H9 (cell line): ENCODE results near the gene MRAP. TPM values are rescaled to one million over a fixed set of nuclear protein-coding genes. Genes with fewer than 3 reads are reported as not detected.

Experiments
- DNase-seq: peaks from one replicate; pipeline ENCODE4 v3.0.0-alpha.2; 2017
- H2AFZ ChIP-seq: one replicate; pipeline ENCODE4 v1.6.1; 2013; ENCODE audit warnings: mild to moderate bottlenecking, low read length, control low read depth, moderate library complexity
- H2AK5ac ChIP-seq: 2 replicates; pipeline ENCODE4 v1.6.1; 2013; ENCODE audit warnings: low read length, control low read depth, mixed read lengths; ENCODE audit not compliant: insufficient read length
- H2BK120ac ChIP-seq: one replicate; pipeline ENCODE4 v1.6.1; 2013; ENCODE audit warnings: low read depth, mild to moderate bottlenecking, low read length, control low read depth, inconsistent platforms; ENCODE audit not compliant: poor library complexity, severe bottlenecking
- H2BK12ac ChIP-seq: 2 replicates; pipeline ENCODE4 v1.6.1; 2013; ENCODE audit warnings: low read length, control low read depth, mixed read lengths, low read depth; ENCODE audit not compliant: insufficient read length
- H2BK15ac ChIP-seq: 2 replicates; pipeline ENCODE4 v1.6.1; 2013; ENCODE audit warnings: low read depth, low read length, control low read depth
- H2BK20ac ChIP-seq: one replicate; pipeline ENCODE4 v1.6.1; 2013; ENCODE audit warnings: low read depth, mild to moderate bottlenecking, low read length, control low read depth, inconsistent platforms; ENCODE audit not compliant: poor library complexity, severe bottlenecking
- H2BK5ac ChIP-seq: 2 replicates; pipeline ENCODE4 v1.6.1; 2013; ENCODE audit warnings: low read length, control low read depth, mixed read lengths; ENCODE audit not compliant: insufficient read length
- H3K14ac ChIP-seq: 2 replicates; pipeline ENCODE4 v1.6.1; 2013; ENCODE audit warnings: low read length, control low read depth; ENCODE audit not compliant: insufficient read depth
- H3K18ac ChIP-seq: 2 replicates; pipeline ENCODE4 v1.6.1; 2013; ENCODE audit warnings: low read depth, mild to moderate bottlenecking, mixed read lengths, low read length, control low read depth; ENCODE audit not compliant: insufficient read length
- H3K23ac ChIP-seq: 2 replicates; pipeline ENCODE4 v1.6.1; 2013; ENCODE audit warnings: low read length, control low read depth, mixed read lengths, low read depth; ENCODE audit not compliant: insufficient read length
- H3K23me2 ChIP-seq: 2 replicates; pipeline ENCODE4 v1.6.1; 2013; ENCODE audit warnings: low read depth, mild to moderate bottlenecking, mixed read lengths, low read length, control low read depth; ENCODE audit not compliant: insufficient read length, poor library complexity, severe bottlenecking
- H3K27ac ChIP-seq: 2 replicates; pipeline ENCODE4 v1.5.1; 2013; ENCODE audit warnings: low read length, control low read depth, mixed read lengths, low read depth; ENCODE audit not compliant: insufficient read length
- H3K27me3 ChIP-seq: 2 replicates; pipeline ENCODE4 v1.6.1; 2013; ENCODE audit warnings: low read length, control low read depth, inconsistent platforms; ENCODE audit not compliant: insufficient read depth
- H3K4ac ChIP-seq: 2 replicates; pipeline ENCODE4 v1.6.1; 2013; ENCODE audit warnings: low read depth, mild to moderate bottlenecking, control low read depth, inconsistent platforms, low read length, moderate library complexity
- H3K4me1 ChIP-seq: 2 replicates; pipeline ENCODE4 v1.6.1; 2013; ENCODE audit warnings: low read length, control low read depth, inconsistent platforms; ENCODE audit not compliant: insufficient read depth
- H3K4me2 ChIP-seq: 2 replicates; pipeline ENCODE4 v1.6.1; 2013; ENCODE audit warnings: low read length, control low read depth, mixed read lengths; ENCODE audit not compliant: insufficient read length, insufficient read depth
- H3K56ac ChIP-seq: 2 replicates; pipeline ENCODE4 v1.6.1; 2013; ENCODE audit warnings: low read depth, mild to moderate bottlenecking, mixed read lengths, low read length, control low read depth; ENCODE audit not compliant: insufficient read length
- H3K79me1 ChIP-seq: 2 replicates; pipeline ENCODE4 v1.6.1; 2013; ENCODE audit warnings: low read depth, mild to moderate bottlenecking, moderate library complexity, low read length, control low read depth, inconsistent platforms; ENCODE audit not compliant: insufficient read depth, poor library complexity, severe bottlenecking
- H3K79me2 ChIP-seq: 2 replicates; pipeline ENCODE4 v1.6.1; 2013; ENCODE audit warnings: low read length, control low read depth, inconsistent platforms; ENCODE audit not compliant: insufficient read depth
- H3K9ac ChIP-seq: 2 replicates; pipeline ENCODE4 v1.6.1; 2013; ENCODE audit warnings: low read length, control low read depth, mixed read lengths; ENCODE audit not compliant: insufficient read length; ENCODE audit errors: extremely low read depth
- H3K9me3 ChIP-seq: one replicate; pipeline ENCODE4 v1.6.1; 2013; ENCODE audit warnings: low read depth, low read length, inconsistent platforms; ENCODE audit not compliant: control insufficient read depth
- H3T11ph ChIP-seq: one replicate; pipeline ENCODE4 v1.6.1; 2013; ENCODE audit warnings: mild to moderate bottlenecking, low read length, control low read depth, inconsistent platforms
- H4K20me1 ChIP-seq: one replicate; pipeline ENCODE4 v1.6.1; 2013; ENCODE audit not compliant: control insufficient read depth, insufficient read length, insufficient read depth
- H4K5ac ChIP-seq: 2 replicates; pipeline ENCODE4 v1.6.1; 2013; ENCODE audit warnings: low read depth, mild to moderate bottlenecking, mixed read lengths, low read length, control low read depth; ENCODE audit not compliant: insufficient read length
- H4K8ac ChIP-seq: replicated peaks from 2 replicates; pipeline ENCODE4 v1.6.1; 2013; ENCODE audit warnings: low read length, control low read depth, mixed read lengths, low read depth; ENCODE audit not compliant: insufficient read length
- H4K91ac ChIP-seq: 2 replicates; pipeline ENCODE4 v1.6.1; 2013; ENCODE audit warnings: low read depth, mild to moderate bottlenecking, moderate library complexity, mixed read lengths, low read length, control low read depth; ENCODE audit not compliant: insufficient read length
- H3K27ac Mint-ChIP-seq, 3 experiments: 2 replicates in 2 of 3; 3 replicates in 1 of 3; pipeline ENCODE4 v1.8.0; 2020 to 2021; ENCODE audit warnings: mixed read lengths in 3 of 3, mild to moderate bottlenecking in 1 of 3, moderate library complexity in 1 of 3
- H3K27me3 Mint-ChIP-seq: 2 replicates; pipeline ENCODE4 v1.8.0; 2021; ENCODE audit warnings: low read depth, mild to moderate bottlenecking, moderate library complexity, mixed read lengths
- H3K36me3 Mint-ChIP-seq, 3 experiments: 2 replicates in 2 of 3; 3 replicates in 1 of 3; pipeline ENCODE4 v1.8.0; 2020 to 2021; ENCODE audit warnings: low read depth in 3 of 3, mixed read lengths in 3 of 3; ENCODE audit not compliant: insufficient read depth in 1 of 3
- H3K4me1 Mint-ChIP-seq, 2 experiments: 2 replicates each; pipeline ENCODE4 v1.8.0; 2020; ENCODE audit warnings: mixed read lengths in 2 of 2
- H3K4me3 Mint-ChIP-seq, 2 experiments: 2 replicates in 1 of 2; 3 replicates in 1 of 2; pipeline ENCODE4 v1.8.0; 2020 to 2021; ENCODE audit warnings: mild to moderate bottlenecking in 2 of 2, mixed read lengths in 2 of 2, moderate library complexity in 1 of 2
- H3K9me3 Mint-ChIP-seq, 2 experiments: 2 replicates in 1 of 2; 3 replicates in 1 of 2; pipeline ENCODE4 v1.8.0; 2020; ENCODE audit warnings: mild to moderate bottlenecking in 2 of 2, mixed read lengths in 2 of 2, moderate library complexity in 1 of 2
- CTCF ChIP-seq: fragments of 200-600 bp; sonication (generic); conservative IDR thresholded peaks from 3 replicates; pipeline ENCODE4 v1.8.0; 2021; ENCODE audit warnings: antibody characterized with exemption, mild to moderate bottlenecking
- WGBS: extraction: QIAGEN DNeasy Blood & Tissue Kit; methylation state at CpG from one replicate; pipeline ENCODE4 v1.1.7; 2013; ENCODE audit warnings: missing lambda C conversion rate, low lambda C conversion rate, mixed read lengths; ENCODE audit not compliant: insufficient read length; ENCODE audit errors: extremely low coverage; 5-methylcytosine and 5-hydroxymethylcytosine counted together
- total RNA-seq: library from RNA; stranded (reverse); gene quantifications from 2 replicates; pipeline ENCODE4 v1.2.1, GENCODE V29; 2021

The MRAP gene
- total RNA-seq, 1 experiment from 2014 or later = not detected

- Histone ChIP-seq H3K56ac (no peak overlapping the region), H3K4me1 (no peaks in the 10 kb centered on the region), H3K23ac (no peak overlapping the region), H2BK5ac (no peak overlapping the region), H3K9ac (no peak overlapping the region), H2BK12ac (no peak overlapping the region), H2AFZ (no peak overlapping the region), H3K27me3 (no peaks in the 10 kb centered on the region), H4K5ac (no peak overlapping the region), H3K18ac (no peak overlapping the region), H3K9me3 (no peaks in the 10 kb centered on the region), H3K79me1 (no peaks in the 10 kb centered on the region), H4K8ac (no peak overlapping the region), H4K20me1 (no peaks in the 10 kb centered on the region), H3K23me2 (no peaks in the 10 kb centered on the region), H3K4ac (no peak overlapping the region), H3T11ph (no peak overlapping the region), H3K14ac (no peak overlapping the region), H2BK15ac (no peak overlapping the region), H4K91ac (no peak overlapping the region), H3K4me2 (no peak overlapping the region), H2BK20ac (no peak overlapping the region), H2AK5ac (no peak overlapping the region), H3K27ac (no peak overlapping the region), H3K79me2 (no peaks in the 10 kb centered on the region), H2BK120ac (no peak overlapping the region)
- Mint-ChIP-seq H3K36me3 (peaks cover 65 to 95% (median 88%) of the 10 kb centered on the region in 3 experiments), H3K9me3 (no peaks in the 10 kb centered on the region), H3K4me1 (no peaks in the 10 kb centered on the region), H3K27ac (no peak overlapping the region; a peak in 2 of 7 replicates), H3K4me3 (no peak overlapping the region), H3K27me3 (no peaks in the 10 kb centered on the region)
- WGBS = no CpG with 5 or more reads among the region's 6 CpGs
- no peak for TF ChIP-seq CTCF
- DNase-seq = peak; percentile 6
These were observed 52.8 kb downstream of the MRAP start for GRCh38 chr21:32351428-32351827.
